ENCODE results near the gene LAMA2.

LAMA2 gene

GRCh38 chr6:129270450-129270849 is 387.5 kb downstream of the LAMA2 start:
- no peak for TF ChIP-seq SIN3A (IDR thresholded peaks at IDR 0.05; ENCODE audit: borderline replicate concordance, insufficient read depth, low read length)
- no peak for TF ChIP-seq TAF1 (IDR thresholded peaks at IDR 0.05; ENCODE audit: borderline replicate concordance, insufficient read depth, low read length)
- no peak for TF ChIP-seq FOXP2 (optimal IDR thresholded peaks at IDR 0.05; ENCODE audit: borderline replicate concordance, extremely low read depth, extremely low read length, insufficient read depth)
- TF ChIP-seq, protein P1, sequence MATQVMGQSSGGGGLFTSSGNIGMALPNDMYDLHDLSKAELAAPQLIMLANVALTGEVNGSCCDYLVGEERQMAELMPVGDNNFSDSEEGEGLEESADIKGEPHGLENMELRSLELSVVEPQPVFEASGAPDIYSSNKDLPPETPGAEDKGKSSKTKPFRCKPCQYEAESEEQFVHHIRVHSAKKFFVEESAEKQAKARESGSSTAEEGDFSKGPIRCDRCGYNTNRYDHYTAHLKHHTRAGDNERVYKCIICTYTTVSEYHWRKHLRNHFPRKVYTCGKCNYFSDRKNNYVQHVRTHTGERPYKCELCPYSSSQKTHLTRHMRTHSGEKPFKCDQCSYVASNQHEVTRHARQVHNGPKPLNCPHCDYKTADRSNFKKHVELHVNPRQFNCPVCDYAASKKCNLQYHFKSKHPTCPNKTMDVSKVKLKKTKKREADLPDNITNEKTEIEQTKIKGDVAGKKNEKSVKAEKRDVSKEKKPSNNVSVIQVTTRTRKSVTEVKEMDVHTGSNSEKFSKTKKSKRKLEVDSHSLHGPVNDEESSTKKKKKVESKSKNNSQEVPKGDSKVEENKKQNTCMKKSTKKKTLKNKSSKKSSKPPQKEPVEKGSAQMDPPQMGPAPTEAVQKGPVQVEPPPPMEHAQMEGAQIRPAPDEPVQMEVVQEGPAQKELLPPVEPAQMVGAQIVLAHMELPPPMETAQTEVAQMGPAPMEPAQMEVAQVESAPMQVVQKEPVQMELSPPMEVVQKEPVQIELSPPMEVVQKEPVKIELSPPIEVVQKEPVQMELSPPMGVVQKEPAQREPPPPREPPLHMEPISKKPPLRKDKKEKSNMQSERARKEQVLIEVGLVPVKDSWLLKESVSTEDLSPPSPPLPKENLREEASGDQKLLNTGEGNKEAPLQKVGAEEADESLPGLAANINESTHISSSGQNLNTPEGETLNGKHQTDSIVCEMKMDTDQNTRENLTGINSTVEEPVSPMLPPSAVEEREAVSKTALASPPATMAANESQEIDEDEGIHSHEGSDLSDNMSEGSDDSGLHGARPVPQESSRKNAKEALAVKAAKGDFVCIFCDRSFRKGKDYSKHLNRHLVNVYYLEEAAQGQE (IDR thresholded peaks at IDR 0.05; ENCODE audit: insufficient read depth in 1 of 2, low read depth in 2 of 2, low read length in 2 of 2) = no peak
- TF ChIP-seq POLR2AphosphoS5 (IDR thresholded peaks at IDR 0.05; ENCODE audit: low read depth, low read length) = no peak

DNA sequence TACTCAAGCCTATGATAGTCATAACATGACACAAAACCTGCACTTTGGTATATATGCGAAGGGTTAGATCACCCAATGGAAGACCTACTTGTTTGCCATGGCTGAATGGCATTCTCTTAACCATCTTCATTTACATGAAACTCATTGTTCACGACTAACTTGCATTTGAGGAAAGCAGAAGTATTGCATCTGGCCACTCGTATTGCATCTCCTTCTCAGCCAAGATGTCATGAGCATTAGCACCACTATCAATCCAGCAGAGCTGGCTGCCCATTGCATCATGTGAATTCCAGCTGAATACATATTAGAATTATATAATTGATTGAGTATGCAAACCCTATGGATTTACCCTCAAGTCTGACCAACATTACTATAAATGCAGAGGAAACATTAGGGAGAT is 390.2 kb downstream of the LAMA2 start:
- TF ChIP-seq FOXP2 (optimal IDR thresholded peaks at IDR 0.05; ENCODE audit: borderline replicate concordance, extremely low read depth, extremely low read length, insufficient read depth) (no peak), SIN3A (IDR thresholded peaks at IDR 0.05; ENCODE audit: borderline replicate concordance, insufficient read depth, low read length) (no peak), TAF1 (IDR thresholded peaks at IDR 0.05; ENCODE audit: borderline replicate concordance, insufficient read depth, low read length) (no peak), POLR2AphosphoS5 (IDR thresholded peaks at IDR 0.05; ENCODE audit: low read depth, low read length) (no peak)
- TF ChIP-seq, protein P1 (IDR thresholded peaks at IDR 0.05; ENCODE audit: insufficient read depth in 1 of 2, low read depth in 2 of 2, low read length in 2 of 2) = no peak

DNA sequence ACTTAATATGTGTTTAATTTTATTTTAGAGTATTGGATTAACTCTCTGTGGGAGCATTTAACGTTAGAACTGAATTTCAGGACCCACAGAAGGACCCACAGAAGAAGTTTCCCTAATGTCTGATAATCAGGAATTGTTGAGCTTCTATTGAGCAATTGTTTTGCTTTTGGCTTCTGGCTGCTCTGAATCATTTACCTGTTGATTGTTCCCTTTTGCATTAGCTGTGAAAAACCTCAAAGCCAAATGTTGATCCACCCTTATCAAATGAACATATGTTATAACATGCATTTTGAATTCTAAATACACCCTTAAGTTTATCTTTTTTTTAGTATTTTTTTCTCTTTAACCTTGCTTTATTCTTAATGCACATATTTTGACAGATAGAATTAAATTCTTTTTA is 393.5 kb downstream of the LAMA2 start:
- no peak for TF ChIP-seq TAF1 (IDR thresholded peaks at IDR 0.05; ENCODE audit: borderline replicate concordance, insufficient read depth, low read length)
- TF ChIP-seq, protein P1 (IDR thresholded peaks at IDR 0.05; ENCODE audit: insufficient read depth in 1 of 2, low read depth in 2 of 2, low read length in 2 of 2) = no peak
- TF ChIP-seq SIN3A (IDR thresholded peaks at IDR 0.05; ENCODE audit: borderline replicate concordance, insufficient read depth, low read length) = no peak
- TF ChIP-seq POLR2AphosphoS5 (IDR thresholded peaks at IDR 0.05; ENCODE audit: low read depth, low read length) = no peak
- no peak for TF ChIP-seq FOXP2 (optimal IDR thresholded peaks at IDR 0.05; ENCODE audit: borderline replicate concordance, extremely low read depth, extremely low read length, insufficient read depth)

DNA sequence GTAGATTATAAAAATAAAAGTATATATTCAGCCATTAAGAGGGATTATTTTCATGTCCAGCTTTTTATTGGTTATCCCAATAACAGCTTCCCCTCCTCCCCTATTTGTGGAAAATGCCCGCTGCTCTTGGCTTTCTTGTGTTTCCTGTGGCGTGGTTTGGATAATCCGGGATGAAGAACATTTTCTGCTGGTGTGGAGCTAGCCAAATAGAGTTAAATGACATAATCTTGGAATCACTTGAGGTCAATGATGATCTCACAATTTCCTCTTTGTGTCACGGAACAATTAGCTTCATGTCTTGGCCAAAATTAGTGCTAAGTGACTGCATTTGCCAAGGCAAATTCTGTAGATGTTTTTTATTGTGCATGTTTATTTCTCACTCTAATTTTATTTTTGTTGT is 394.0 kb downstream of the LAMA2 start:
- TF ChIP-seq TAF1 (IDR thresholded peaks at IDR 0.05; ENCODE audit: borderline replicate concordance, insufficient read depth, low read length) = no peak
- TF ChIP-seq, protein P1 (IDR thresholded peaks at IDR 0.05; ENCODE audit: insufficient read depth in 1 of 2, low read depth in 2 of 2, low read length in 2 of 2) = no peak
- TF ChIP-seq SIN3A (IDR thresholded peaks at IDR 0.05; ENCODE audit: borderline replicate concordance, insufficient read depth, low read length) = no peak
- TF ChIP-seq FOXP2 (optimal IDR thresholded peaks at IDR 0.05; ENCODE audit: borderline replicate concordance, extremely low read depth, extremely low read length, insufficient read depth) = no peak
- TF ChIP-seq POLR2AphosphoS5 (IDR thresholded peaks at IDR 0.05; ENCODE audit: low read depth, low read length) = no peak

Measured in PFSK-1 (cell line).